ENCODE measurements around the gene XPA. TPM values are rescaled to one million over a fixed set of nuclear protein-coding genes. Genes with fewer than 3 reads are reported as not detected.
A peak's percentile ranks its signal among the peaks of the same experiment; 100 is the strongest.

XPA gene
- total and polyA plus RNA-seq, 2 donors (not counting 1 experiment from before 2014, with no cell fraction given) = 6.1 to 9.7 TPM

DNA sequence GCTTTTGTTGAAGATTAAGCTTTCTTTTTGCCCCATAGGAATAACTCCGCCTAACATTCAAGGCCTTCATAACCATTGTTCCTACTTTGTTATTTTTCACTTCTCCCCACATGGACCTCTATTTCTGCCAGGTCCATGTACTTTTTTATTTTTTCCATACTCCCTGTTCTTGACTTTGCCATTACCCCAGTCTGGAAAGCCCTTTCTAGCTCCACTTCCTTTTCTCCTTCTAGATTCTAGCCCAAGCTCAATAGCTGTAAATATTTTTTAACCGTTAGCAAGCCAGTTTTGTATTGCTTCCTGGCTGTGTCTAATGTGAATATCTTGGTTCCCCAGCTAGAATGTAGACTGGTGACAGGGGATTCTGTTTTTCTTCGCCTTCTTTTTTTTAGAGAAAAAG is 37.4 kb downstream of the XPA start:
- H3K27me3 ChIP-seq (ENCODE audit: control insufficient read depth, insufficient read depth, low read length) = no peaks in the 10 kb centered on the region
- no peaks in the 10 kb centered on the region for H3K79me2 ChIP-seq (ENCODE audit: control insufficient read depth, insufficient read depth, low read length)
- H2AFZ ChIP-seq (ENCODE audit: low read length) = no peak overlapping the region
- H3K9ac ChIP-seq (ENCODE audit: insufficient read depth, low read length) = no peak overlapping the region
- DNase-seq (ENCODE audit: low read depth in 2 of 2) = no peak
- H3K4me3 ChIP-seq (replicated peaks in 1 of 4; ENCODE audit: control extremely low read depth in 1 of 4, insufficient read depth in 1 of 4, low read depth in 3 of 4, low read length in 4 of 4) = no peak overlapping the region
- H3K4me2 ChIP-seq (ENCODE audit: extremely low read depth, insufficient read depth, low read length) = no peak overlapping the region
- peaks cover 8% of the 10 kb centered on the region for H3K36me3 ChIP-seq (ENCODE audit: control insufficient read depth, insufficient read depth, low read length)
- no peak overlapping the region for H3K27ac ChIP-seq (ENCODE audit: insufficient read depth, low read length)
- TF ChIP-seq, protein P1, sequence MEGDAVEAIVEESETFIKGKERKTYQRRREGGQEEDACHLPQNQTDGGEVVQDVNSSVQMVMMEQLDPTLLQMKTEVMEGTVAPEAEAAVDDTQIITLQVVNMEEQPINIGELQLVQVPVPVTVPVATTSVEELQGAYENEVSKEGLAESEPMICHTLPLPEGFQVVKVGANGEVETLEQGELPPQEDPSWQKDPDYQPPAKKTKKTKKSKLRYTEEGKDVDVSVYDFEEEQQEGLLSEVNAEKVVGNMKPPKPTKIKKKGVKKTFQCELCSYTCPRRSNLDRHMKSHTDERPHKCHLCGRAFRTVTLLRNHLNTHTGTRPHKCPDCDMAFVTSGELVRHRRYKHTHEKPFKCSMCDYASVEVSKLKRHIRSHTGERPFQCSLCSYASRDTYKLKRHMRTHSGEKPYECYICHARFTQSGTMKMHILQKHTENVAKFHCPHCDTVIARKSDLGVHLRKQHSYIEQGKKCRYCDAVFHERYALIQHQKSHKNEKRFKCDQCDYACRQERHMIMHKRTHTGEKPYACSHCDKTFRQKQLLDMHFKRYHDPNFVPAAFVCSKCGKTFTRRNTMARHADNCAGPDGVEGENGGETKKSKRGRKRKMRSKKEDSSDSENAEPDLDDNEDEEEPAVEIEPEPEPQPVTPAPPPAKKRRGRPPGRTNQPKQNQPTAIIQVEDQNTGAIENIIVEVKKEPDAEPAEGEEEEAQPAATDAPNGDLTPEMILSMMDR (conservative IDR thresholded peaks at IDR 0.05 in 1 of 2, IDR thresholded peaks at IDR 0.05 in 1 of 2; ENCODE audit: low read depth in 1 of 2, low read length in 2 of 2) = no peak
- TF ChIP-seq EZH2 (IDR thresholded peaks at IDR 0.05; ENCODE audit: low read length, missing control alignments) = no peak
- no peaks in the 10 kb centered on the region for H3K9me3 ChIP-seq (ENCODE audit: control insufficient read depth, insufficient read depth, low read depth, low read length)
- H4K20me1 ChIP-seq (ENCODE audit: control insufficient read depth, extremely low read depth, insufficient read depth, low read length) = no peaks in the 10 kb centered on the region
- no peaks in the 10 kb centered on the region for H3K4me1 ChIP-seq (ENCODE audit: control insufficient read depth, extremely low read depth, insufficient read depth, low read length)

DNA sequence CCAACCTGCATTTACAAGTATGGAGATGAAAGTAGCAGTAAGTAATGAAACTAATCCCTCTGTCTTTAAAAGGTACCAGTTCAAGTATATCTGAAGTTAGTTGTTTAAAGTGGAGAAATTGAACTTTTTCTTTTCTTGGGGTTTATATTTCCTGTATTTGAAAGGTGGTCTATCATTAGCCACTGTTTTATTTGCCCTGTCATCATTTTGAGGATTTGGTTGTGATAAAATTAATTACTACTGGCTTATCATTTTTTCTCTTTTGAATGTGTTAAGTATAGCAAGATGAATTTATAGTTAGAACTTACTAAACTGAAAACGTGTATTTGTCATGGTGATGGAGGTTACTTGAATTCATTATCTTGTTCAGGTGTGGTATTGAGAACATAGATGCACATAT is 38.4 kb downstream of the XPA start:
- H3K36me3 ChIP-seq (ENCODE audit: control insufficient read depth, insufficient read depth, low read length) = peaks cover 4% of the 10 kb centered on the region
- TF ChIP-seq EZH2 (IDR thresholded peaks at IDR 0.05; ENCODE audit: low read length, missing control alignments) = no peak
- TF ChIP-seq, protein P1 (conservative IDR thresholded peaks at IDR 0.05 in 1 of 2, IDR thresholded peaks at IDR 0.05 in 1 of 2; ENCODE audit: low read depth in 1 of 2, low read length in 2 of 2) = no peak
- no peak overlapping the region for H3K9ac ChIP-seq (ENCODE audit: insufficient read depth, low read length)

DNA sequence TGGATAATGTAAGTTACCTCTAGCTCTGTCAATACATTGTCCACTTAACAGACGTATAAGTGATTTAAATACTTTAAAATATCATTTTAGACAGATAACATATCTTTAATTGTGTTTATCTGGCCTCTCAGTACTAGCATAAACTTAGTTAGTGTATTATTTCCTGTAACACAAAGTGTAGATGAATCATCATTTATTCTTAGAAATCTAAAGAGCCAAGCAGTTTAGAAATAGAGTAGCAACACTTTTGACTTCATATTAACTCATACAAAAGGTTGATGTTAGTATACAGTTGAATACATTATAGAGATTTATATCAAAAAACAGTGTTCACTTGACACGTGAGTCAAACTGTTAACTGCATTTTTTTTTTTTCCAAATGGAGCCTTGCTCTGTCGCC is 45.5 kb downstream of the XPA start:
- DNase-seq (ENCODE audit: low read depth in 2 of 2) = peak in 1 of 2 donors; percentile 39
- Histone ChIP-seq H3K4me3 (replicated peaks in 1 of 4; ENCODE audit: control extremely low read depth in 1 of 4, insufficient read depth in 1 of 4, low read depth in 3 of 4, low read length in 4 of 4) (no peak overlapping the region), H3K4me2 (ENCODE audit: extremely low read depth, insufficient read depth, low read length) (no peak overlapping the region), H3K27ac (ENCODE audit: insufficient read depth, low read length) (no peak overlapping the region), H3K36me3 (ENCODE audit: control insufficient read depth, insufficient read depth, low read length) (peaks cover 2% of the 10 kb centered on the region), H3K27me3 (ENCODE audit: control insufficient read depth, insufficient read depth, low read length) (no peaks in the 10 kb centered on the region), H4K20me1 (ENCODE audit: control insufficient read depth, extremely low read depth, insufficient read depth, low read length) (no peaks in the 10 kb centered on the region), H3K9me3 (ENCODE audit: control insufficient read depth, insufficient read depth, low read depth, low read length) (no peaks in the 10 kb centered on the region), H3K4me1 (ENCODE audit: control insufficient read depth, extremely low read depth, insufficient read depth, low read length) (no peaks in the 10 kb centered on the region), H3K79me2 (ENCODE audit: control insufficient read depth, insufficient read depth, low read length) (no peaks in the 10 kb centered on the region), H2AFZ (ENCODE audit: low read length) (no peak overlapping the region), H3K9ac (ENCODE audit: insufficient read depth, low read length) (no peak overlapping the region)
- no peak for TF ChIP-seq EZH2 (IDR thresholded peaks at IDR 0.05; ENCODE audit: low read length, missing control alignments)
- TF ChIP-seq, protein P1 (conservative IDR thresholded peaks at IDR 0.05 in 1 of 2, IDR thresholded peaks at IDR 0.05 in 1 of 2; ENCODE audit: low read depth in 1 of 2, low read length in 2 of 2) = no peak

More for the DNA sequence above, 38.4 kb downstream of the XPA start:
- no peaks in the 10 kb centered on the region for H3K79me2 ChIP-seq (ENCODE audit: control insufficient read depth, insufficient read depth, low read length)
- no peak overlapping the region for H3K27ac ChIP-seq (ENCODE audit: insufficient read depth, low read length)
- H4K20me1 ChIP-seq (ENCODE audit: control insufficient read depth, extremely low read depth, insufficient read depth, low read length) = no peaks in the 10 kb centered on the region
- H3K4me1 ChIP-seq (ENCODE audit: control insufficient read depth, extremely low read depth, insufficient read depth, low read length) = no peaks in the 10 kb centered on the region
- no peaks in the 10 kb centered on the region for H3K9me3 ChIP-seq (ENCODE audit: control insufficient read depth, insufficient read depth, low read depth, low read length)
- H3K4me3 ChIP-seq (replicated peaks in 1 of 4; ENCODE audit: control extremely low read depth in 1 of 4, insufficient read depth in 1 of 4, low read depth in 3 of 4, low read length in 4 of 4) = no peak overlapping the region
- H3K4me2 ChIP-seq (ENCODE audit: extremely low read depth, insufficient read depth, low read length) = no peak overlapping the region
- no peak overlapping the region for H2AFZ ChIP-seq (ENCODE audit: low read length)
- DNase-seq (ENCODE audit: low read depth in 2 of 2) = no peak
- no peaks in the 10 kb centered on the region for H3K27me3 ChIP-seq (ENCODE audit: control insufficient read depth, insufficient read depth, low read length)

Measured in fibroblast of lung (primary cell).